B cell (primary cell): ENCODE data around the gene PMF1. TPM values are rescaled to one million over a fixed set of nuclear protein-coding genes. Genes with fewer than 3 reads are reported as not detected.

Experiments
- ATAC-seq: fragments of 200-7000 bp; cut with Tn5 transposase; one replicate; pipeline ENCODE4 v1.10.0; 2021; ENCODE audit warnings: low read depth, mild to moderate bottlenecking, moderate number of reproducible peaks, moderate library complexity
- CTCF ChIA-PET: fragments of 350-600 bp; sonication (Branson Sonifier 250); formaldehyde crosslinking; loops from one replicate; lab custom pipeline; 2021; ENCODE audit warnings: antibody characterized with exemption, inconsistent platforms; lab: Charles Lee
- POLR2A ChIA-PET: fragments of 350-600 bp; sonication (Branson Sonifier 250); formaldehyde crosslinking; loops from one replicate; lab custom pipeline; 2021; ENCODE audit warnings: antibody characterized with exemption; lab: Charles Lee
- DNase-seq: peaks from one replicate; pipeline ENCODE4 v3.0.0; 2013
- H2AFZ ChIP-seq: 2 replicates; pipeline ENCODE4 v1.6.1; 2012; ENCODE audit warnings: mild to moderate bottlenecking, low read depth, low read length; ENCODE audit not compliant: insufficient read depth, poor library complexity, severe bottlenecking
- H3K27ac ChIP-seq, 2 donors: 1 replicate in 1 of 2; 2 replicates in 1 of 2; pipeline ENCODE4 v1.5.1; 2012 to 2013; ENCODE audit warnings: low read length in 2 of 2, mild to moderate bottlenecking in 2 of 2, moderate library complexity in 1 of 2
- H3K27me3 ChIP-seq, 4 experiments: fragments of 200-600 bp in 1 of 4; sonication (generic) in 1 of 4; replicated peaks in 1 of 4; 1 replicate in 2 of 4; 2 replicates in 2 of 4; pipeline versions ENCODE4 v1.6.1 to v1.7.0; 2013 to 2016; ENCODE audit warnings: low read length in 3 of 4, mild to moderate bottlenecking in 2 of 4, mixed read lengths in 1 of 4, moderate library complexity in 1 of 4; ENCODE audit not compliant: insufficient read depth in 4 of 4, control insufficient read depth in 3 of 4; ENCODE audit errors: control extremely low read depth in 1 of 4
- H3K36me3 ChIP-seq, 2 experiments: replicated peaks in 1 of 2; 1 replicate in 1 of 2; 2 replicates in 1 of 2; pipeline versions ENCODE4 v1.6.1 to v1.7.1; 2013; ENCODE audit warnings: low read length in 1 of 2; ENCODE audit not compliant: insufficient read depth in 2 of 2, control insufficient read depth in 1 of 2; ENCODE audit errors: control extremely low read depth in 1 of 2, extremely low read depth in 1 of 2
- H3K4me1 ChIP-seq, 2 donors: fragments of 200-600 bp in 1 of 2; sonication (generic) in 1 of 2; 1 replicate in 1 of 2; 2 replicates in 1 of 2; pipeline versions ENCODE4 v1.5.1 to v1.6.1; 2013 to 2017; ENCODE audit warnings: low read length in 2 of 2; ENCODE audit not compliant: control insufficient read depth in 2 of 2, insufficient read depth in 2 of 2
- H3K4me2 ChIP-seq: replicated peaks from 2 replicates; pipeline ENCODE3; 2012; ENCODE audit warnings: mild to moderate bottlenecking, low read depth, low read length; ENCODE audit not compliant: poor library complexity, severe bottlenecking
- H3K4me3 ChIP-seq, 5 experiments: fragments of 200-600 bp in 1 of 5; sonication (generic) in 1 of 5; 1 replicate in 3 of 5; 2 replicates in 2 of 5; pipeline versions ENCODE4 v1.5.1 to v1.7.0; 2011 to 2016; ENCODE audit warnings: low read length in 4 of 5, mild to moderate bottlenecking in 4 of 5, low read depth in 2 of 5, control low read depth in 1 of 5, moderate library complexity in 1 of 5; ENCODE audit not compliant: insufficient read depth in 1 of 5; ENCODE audit errors: control extremely low read depth in 1 of 5, extremely low read depth in 1 of 5
- H3K79me2 ChIP-seq: fragments of 200-600 bp; sonication (generic); one replicate; pipeline ENCODE4 v1.6.0; 2016; ENCODE audit warnings: low read length; ENCODE audit not compliant: control insufficient read depth, insufficient read depth
- H3K9ac ChIP-seq: fragments of 200-600 bp; sonication (generic); 2 replicates; pipeline ENCODE4 v1.6.1; 2017; ENCODE audit warnings: mild to moderate bottlenecking, low read length, moderate library complexity
- H3K9me3 ChIP-seq, 3 donors: one replicate each; pipeline versions ENCODE4 v1.6.1 to v1.7.1; 2013; ENCODE audit warnings: low read length in 2 of 3; ENCODE audit not compliant: control insufficient read depth in 2 of 3, insufficient read depth in 1 of 3; ENCODE audit errors: control extremely low read depth in 1 of 3
- H4K20me1 ChIP-seq: 2 replicates; pipeline ENCODE4 v1.6.0; 2012; ENCODE audit warnings: mild to moderate bottlenecking, low read length; ENCODE audit not compliant: insufficient read depth, control insufficient read depth, poor library complexity, severe bottlenecking
- H3K27ac Mint-ChIP-seq: one replicate; pipeline ENCODE4 v1.8.0; 2021; ENCODE audit warnings: mixed read lengths
- H3K27me3 Mint-ChIP-seq: one replicate; pipeline ENCODE4 v1.8.0; 2021; ENCODE audit warnings: mixed read lengths
- H3K4me1 Mint-ChIP-seq: one replicate; pipeline ENCODE4 v1.8.0; 2021; ENCODE audit warnings: mixed read lengths
- H3K4me3 Mint-ChIP-seq: one replicate; pipeline ENCODE4 v1.8.0; 2021; ENCODE audit warnings: mixed read lengths
- H3K9me3 Mint-ChIP-seq: one replicate; pipeline ENCODE4 v1.8.0; 2022; ENCODE audit warnings: mixed read lengths; ENCODE audit not compliant: insufficient read depth
- EZH2 ChIP-seq: IDR thresholded peaks from 2 replicates; pipeline ENCODE4 v1.6.1; 2012; ENCODE audit warnings: borderline replicate concordance, low read depth, mild to moderate bottlenecking, moderate library complexity, low read length; ENCODE audit not compliant: insufficient read depth, poor library complexity, severe bottlenecking
- WGBS: methylation state at CpG from one replicate; pipeline ENCODE4 v1.1.5; 2013; ENCODE audit warnings: missing lambda C conversion rate; ENCODE audit not compliant: insufficient coverage; 5-methylcytosine and 5-hydroxymethylcytosine counted together
- intact Hi-C: fragments of 100-400 bp; cut with micrococcal nuclease; formaldehyde crosslinking; loops from one replicate; pipeline ENCODE4 v1.10.0; 2022
- polyA plus RNA-seq: library from polyadenylated mRNA; depleted of rRNA; stranded (reverse); fragments of >200 nt; gene quantifications from 2 replicates; pipeline ENCODE4 v1.2.3, GENCODE V29; 2012
- total RNA-seq, 2 donors: library from RNA; stranded (reverse); fragments of 120-200 nt in 1 of 2; gene quantifications; 1 replicate in 1 of 2; 2 replicates in 1 of 2; pipeline versions ENCODE4 v1.2.3 to v1.2.4, GENCODE V29; 2013 to 2022
- TF ChIP-seq, protein P1 (sequence below): fragments of 200-600 bp; IDR thresholded peaks from one replicate; pipeline ENCODE4 v1.8.0; 2022; ENCODE audit warnings: antibody characterized with exemption, mild to moderate bottlenecking

Gene PMF1
- total and polyA plus RNA-seq, 2 donors (not counting 1 experiment from before 2014, with no cell fraction given), result 58.3 to 101 TPM

DNA sequence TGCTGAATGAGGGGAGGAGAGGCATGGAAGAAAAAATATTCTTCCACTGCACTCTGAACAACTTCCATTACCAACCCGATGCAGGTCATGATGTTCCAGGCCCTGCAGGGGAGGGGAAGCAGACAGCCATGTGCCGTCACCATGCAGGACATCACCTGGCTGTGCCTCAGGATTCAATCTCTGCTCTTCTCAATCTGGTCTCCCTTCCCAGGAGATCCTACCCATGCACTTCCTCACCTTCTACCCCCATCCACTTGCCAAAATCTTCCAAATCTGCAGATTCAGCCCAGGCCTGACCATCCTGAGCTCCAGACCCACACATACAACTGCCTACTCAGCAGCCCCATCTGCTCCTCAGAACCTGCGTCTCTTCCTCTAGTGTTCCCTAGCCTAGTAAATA lies 40.8 kb downstream of the PMF1 start:
- no peak overlapping the region for H3K4me3 ChIP-seq
- no peaks in the 10 kb centered on the region for H3K27me3 ChIP-seq
- H2AFZ ChIP-seq, result no peak overlapping the region
- Mint-ChIP-seq H3K27ac (no peak overlapping the region), H3K4me3 (no peak overlapping the region), H3K4me1 (no peaks in the 10 kb centered on the region), H3K9me3 (no peaks in the 10 kb centered on the region), H3K27me3 (no peaks in the 10 kb centered on the region)
- no peaks in the 10 kb centered on the region for H3K4me1 ChIP-seq
- H3K36me3 ChIP-seq, result peaks cover 7 to 74% of the 10 kb centered on the region in 2 experiments
- 92% methylated on average over 3 of the region's 3 CpGs for WGBS
- no peaks in the 10 kb centered on the region for H3K79me2 ChIP-seq
- TF ChIP-seq, protein P1, sequence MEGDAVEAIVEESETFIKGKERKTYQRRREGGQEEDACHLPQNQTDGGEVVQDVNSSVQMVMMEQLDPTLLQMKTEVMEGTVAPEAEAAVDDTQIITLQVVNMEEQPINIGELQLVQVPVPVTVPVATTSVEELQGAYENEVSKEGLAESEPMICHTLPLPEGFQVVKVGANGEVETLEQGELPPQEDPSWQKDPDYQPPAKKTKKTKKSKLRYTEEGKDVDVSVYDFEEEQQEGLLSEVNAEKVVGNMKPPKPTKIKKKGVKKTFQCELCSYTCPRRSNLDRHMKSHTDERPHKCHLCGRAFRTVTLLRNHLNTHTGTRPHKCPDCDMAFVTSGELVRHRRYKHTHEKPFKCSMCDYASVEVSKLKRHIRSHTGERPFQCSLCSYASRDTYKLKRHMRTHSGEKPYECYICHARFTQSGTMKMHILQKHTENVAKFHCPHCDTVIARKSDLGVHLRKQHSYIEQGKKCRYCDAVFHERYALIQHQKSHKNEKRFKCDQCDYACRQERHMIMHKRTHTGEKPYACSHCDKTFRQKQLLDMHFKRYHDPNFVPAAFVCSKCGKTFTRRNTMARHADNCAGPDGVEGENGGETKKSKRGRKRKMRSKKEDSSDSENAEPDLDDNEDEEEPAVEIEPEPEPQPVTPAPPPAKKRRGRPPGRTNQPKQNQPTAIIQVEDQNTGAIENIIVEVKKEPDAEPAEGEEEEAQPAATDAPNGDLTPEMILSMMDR, result no peak
- TF ChIP-seq EZH2, result no peak
- DNase-seq (no peak), ATAC-seq (no peak)
- H3K4me2 ChIP-seq, result no peak overlapping the region
- intact Hi-C loops, result no loop called here
- POLR2A ChIA-PET, result no interaction called here
- H3K9ac ChIP-seq, result no peak overlapping the region
- CTCF ChIA-PET, result interaction anchor here (0.9 kb wide), 1 partner anchor 16 kb away, joined by 3 read pairs; no protein-coding TSS in a partner anchor
- no peaks in the 10 kb centered on the region for H3K9me3 ChIP-seq
- H4K20me1 ChIP-seq, result no peaks in the 10 kb centered on the region
- no peak overlapping the region for H3K27ac ChIP-seq

DNA sequence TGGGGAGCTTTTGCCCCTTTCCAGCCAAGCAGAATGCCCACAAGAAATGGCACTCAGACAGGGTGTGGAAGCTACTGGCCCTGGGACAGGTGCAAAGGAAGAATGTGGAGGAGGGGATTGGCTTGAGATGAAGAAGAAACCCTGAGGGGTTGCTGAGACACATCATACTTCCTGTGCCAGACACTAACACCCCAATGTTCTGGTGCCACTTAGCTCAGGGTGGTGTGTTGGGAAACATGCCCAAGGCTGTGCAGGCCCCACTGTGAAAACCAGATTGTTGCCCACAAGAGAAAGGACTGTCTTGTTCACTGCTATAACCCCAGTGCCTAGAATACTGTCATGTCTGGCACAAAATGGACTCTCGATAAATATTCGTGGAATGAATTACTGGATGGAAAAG lies 44.9 kb downstream of the PMF1 start:
- no peaks in the 10 kb centered on the region for H3K9me3 ChIP-seq
- no peak overlapping the region for H2AFZ ChIP-seq
- peaks cover 7 to 78% of the 10 kb centered on the region in 2 experiments for H3K36me3 ChIP-seq
- H3K4me1 Mint-ChIP-seq, result no peaks in the 10 kb centered on the region
- no peak overlapping the region for H3K4me2 ChIP-seq
- H4K20me1 ChIP-seq, result no peaks in the 10 kb centered on the region
- POLR2A ChIA-PET, result no interaction called here
- no peak overlapping the region for H3K4me3 ChIP-seq
- 80% methylated on average over 2 of the region's 2 CpGs for WGBS
- CTCF ChIA-PET, result no interaction called here
- H3K27me3 ChIP-seq, result no peaks in the 10 kb centered on the region
- no peak overlapping the region for H3K9ac ChIP-seq
- H3K4me3 Mint-ChIP-seq, result no peak overlapping the region
- no peaks in the 10 kb centered on the region for H3K79me2 ChIP-seq
- H3K9me3 Mint-ChIP-seq, result no peaks in the 10 kb centered on the region
- ATAC-seq (no peak), DNase-seq (no peak)
- H3K27ac ChIP-seq, result no peak overlapping the region
- no peaks in the 10 kb centered on the region for H3K27me3 Mint-ChIP-seq
- H3K27ac Mint-ChIP-seq, result no peak overlapping the region
- intact Hi-C loops, result no loop called here
- no peak for TF ChIP-seq EZH2
- H3K4me1 ChIP-seq, result no peaks in the 10 kb centered on the region
